HTERT RPE-1 (cell line): Measurements from ENCODE around the gene MEGF9.

Source experiments
- in situ Hi-C: fragments of 300-500 bp; cut with MboI; formaldehyde crosslinking; loops from 4 replicates; pipeline ENCODE4 v1.14.3; 2020; ENCODE audit warnings: low sequenced_read_pairs

Gene MEGF9

DNA sequence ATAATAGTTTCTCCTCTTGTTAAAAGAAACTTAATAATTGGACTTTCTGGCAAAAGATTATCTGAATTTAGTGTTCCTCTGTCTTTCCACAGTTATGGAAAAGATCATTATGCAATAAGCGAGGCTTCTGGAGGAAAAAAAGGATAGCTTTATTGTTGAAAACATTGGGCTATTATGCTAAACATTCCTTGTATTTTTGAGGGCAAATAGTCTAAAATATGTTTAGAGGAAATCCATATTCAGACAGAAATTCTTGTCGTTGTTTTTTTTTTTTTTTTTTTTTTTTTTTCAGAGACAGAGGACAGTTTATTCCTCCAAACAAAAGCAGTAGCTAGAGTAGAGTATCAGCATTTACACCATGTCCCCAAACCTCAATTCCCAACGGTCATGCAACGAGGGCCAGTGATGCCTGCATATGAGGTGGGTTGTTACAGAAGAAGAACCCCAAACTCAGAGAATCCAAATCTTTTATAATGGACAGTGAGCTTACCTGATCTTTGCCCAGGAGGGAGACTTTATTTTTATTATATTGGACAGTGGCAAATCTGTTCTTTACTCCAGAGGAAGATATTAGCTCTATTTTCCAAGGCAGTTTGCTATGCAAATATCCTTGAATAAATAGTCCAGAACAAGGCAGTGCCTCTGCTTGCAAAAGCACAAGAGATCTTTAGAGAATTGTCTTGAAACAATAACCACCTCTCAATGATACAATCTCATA lies 85.9 kb downstream of the MEGF9 start:
- in situ Hi-C loops = no loop called here

DNA sequence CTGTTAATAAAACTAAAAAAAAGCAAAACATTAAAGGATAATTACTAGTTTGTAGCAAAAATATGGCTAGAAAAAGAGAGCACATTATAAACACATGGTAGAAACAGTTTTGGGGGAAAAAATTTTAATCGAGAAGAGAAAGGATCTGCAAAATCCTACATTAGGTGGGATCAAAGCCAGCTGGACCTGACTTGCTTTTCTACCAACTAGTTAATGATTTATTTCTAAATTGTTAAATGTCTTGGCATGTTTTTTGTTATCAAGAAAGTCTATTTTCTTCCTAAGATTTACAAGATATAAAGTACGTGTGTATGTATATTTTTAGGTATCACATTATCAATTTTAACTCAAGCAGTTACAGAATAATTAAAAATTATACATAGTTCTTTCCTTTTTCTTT lies 87.2 kb downstream of the MEGF9 start:
- in situ Hi-C loops = no loop called here

GRCh38 chr9:120626512-120626911 lies 87.8 kb downstream of the MEGF9 start:
- in situ Hi-C loops = no loop called here

- in situ Hi-C loops = no loop called here
These were observed 89.0 kb downstream of the MEGF9 start for GRCh38 chr9:120625222-120625621.

GRCh38 chr9:120622790-120623189 lies 91.5 kb downstream of the MEGF9 start:
- in situ Hi-C loops = no loop called here

- in situ Hi-C loops = no loop called here
These were observed 92.3 kb downstream of the MEGF9 start for GRCh38 chr9:120621941-120622340.

DNA sequence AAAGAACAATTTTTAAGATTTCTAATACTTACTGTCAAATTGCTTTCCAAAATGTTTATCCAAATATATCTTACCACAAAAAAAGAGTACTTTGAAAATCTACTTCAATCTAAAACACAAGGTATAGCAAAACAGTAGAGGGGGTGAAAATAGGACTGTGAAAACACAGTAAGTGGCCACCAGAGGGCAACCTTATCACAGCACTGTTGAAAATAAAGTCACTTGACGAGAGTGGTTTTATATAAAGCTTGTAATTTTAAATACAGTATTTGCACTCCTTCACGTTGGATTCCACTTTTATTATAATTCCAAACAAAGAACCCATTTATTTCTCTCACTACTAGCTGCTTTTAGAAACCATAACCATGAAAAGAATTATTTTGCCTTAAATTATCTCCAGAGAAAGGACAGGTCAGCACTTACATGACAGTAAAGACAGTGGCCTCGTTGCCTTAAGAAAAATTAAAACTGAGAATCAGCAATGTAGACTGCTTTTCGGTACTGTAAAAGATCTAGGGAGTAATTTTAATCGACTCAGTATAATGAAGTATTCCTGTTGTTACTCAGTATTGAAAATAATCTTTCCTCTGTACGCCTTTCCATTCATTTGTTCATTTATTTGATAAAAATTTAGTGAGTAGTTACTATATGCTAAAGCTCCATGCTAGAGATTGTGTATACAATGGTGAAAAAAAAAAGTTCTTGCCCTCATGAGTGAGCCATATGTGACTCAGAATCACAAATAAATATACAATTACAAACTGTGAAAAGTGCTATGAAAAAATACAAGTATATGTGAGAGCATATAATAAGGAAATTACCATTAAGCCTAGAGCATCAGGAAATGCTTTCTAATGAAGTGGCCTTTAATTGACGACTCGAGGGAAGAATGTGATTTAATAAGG lies 94.3 kb downstream of the MEGF9 start:
- in situ Hi-C loops = no loop called here

GRCh38 chr9:120616966-120617935 lies 97.0 kb downstream of the MEGF9 start:
- in situ Hi-C loops = no loop called here

- in situ Hi-C loops = no loop called here
These were observed 102.1 kb downstream of the MEGF9 start for GRCh38 chr9:120612218-120612617.

- in situ Hi-C loops = no loop called here
These were observed 102.6 kb downstream of the MEGF9 start for GRCh38 chr9:120611690-120612068.

DNA sequence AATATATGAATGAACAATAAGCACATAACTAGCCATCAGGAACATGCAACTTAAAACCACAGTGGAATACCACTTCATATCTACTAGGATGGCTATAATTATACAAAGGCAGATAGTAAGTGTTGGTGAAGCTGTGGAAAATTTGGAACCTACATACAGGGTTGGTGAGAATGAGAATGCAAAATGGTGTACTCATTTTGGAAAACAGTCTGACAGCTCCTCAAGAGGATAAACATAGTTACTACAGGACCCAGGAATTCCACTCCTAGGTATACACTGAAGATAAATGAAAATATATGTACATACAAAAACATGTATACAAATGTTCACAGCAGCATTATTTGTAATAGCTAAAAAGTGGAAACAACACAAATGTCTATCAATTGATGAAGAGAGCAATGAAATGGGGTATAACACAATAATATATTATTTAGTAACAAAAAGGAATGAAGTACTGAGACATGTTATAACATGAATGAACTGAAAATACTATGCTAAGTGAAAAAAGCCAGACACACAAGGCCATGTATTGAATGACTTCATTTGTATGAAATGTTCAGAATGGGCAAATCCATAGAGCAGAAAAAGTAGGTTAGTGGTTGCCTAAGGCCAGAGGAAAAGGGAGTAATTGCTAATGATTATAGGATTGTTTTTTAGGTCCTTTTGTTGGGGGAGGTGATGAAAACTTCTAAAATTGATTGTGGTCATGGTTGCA lies 103.1 kb downstream of the MEGF9 start:
- in situ Hi-C loops = no loop called here

DNA sequence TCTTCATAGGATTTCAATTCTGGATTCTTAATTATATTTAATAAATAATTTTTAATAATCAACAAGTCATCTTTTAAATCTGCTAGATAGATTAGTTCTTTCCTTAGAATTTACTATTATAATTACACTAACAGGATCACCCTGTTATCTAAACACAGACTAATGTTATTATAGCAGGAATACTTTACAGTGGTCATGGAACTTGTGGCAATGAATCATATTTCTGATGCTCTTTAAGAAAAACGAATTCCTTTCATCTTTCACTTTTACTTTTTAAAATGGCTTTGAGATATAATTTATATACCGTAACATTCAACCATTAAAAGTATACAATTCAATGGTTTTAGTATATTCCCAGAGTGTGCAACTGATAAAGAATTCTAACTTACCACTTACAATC lies 104.6 kb downstream of the MEGF9 start:
- in situ Hi-C loops = no loop called here

DNA sequence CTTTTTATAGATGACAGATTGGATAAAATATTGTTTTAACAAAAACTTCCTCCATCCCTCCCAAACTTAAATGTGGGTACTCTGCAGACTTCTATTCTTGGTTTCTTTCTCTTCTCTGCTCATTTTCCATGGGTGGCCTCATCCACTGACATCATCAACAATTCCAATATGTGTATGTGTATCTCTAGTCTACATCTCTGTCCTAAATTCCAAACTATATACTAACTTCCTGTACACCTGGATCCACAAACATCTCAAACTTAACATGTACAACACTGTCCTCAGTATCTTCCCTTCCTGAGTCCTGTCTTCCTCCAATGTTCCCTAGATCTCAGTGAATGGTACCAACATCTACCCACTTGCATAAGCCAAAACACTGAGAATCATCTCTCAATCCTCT lies 105.8 kb downstream of the MEGF9 start:
- in situ Hi-C loops = no loop called here

DNA sequence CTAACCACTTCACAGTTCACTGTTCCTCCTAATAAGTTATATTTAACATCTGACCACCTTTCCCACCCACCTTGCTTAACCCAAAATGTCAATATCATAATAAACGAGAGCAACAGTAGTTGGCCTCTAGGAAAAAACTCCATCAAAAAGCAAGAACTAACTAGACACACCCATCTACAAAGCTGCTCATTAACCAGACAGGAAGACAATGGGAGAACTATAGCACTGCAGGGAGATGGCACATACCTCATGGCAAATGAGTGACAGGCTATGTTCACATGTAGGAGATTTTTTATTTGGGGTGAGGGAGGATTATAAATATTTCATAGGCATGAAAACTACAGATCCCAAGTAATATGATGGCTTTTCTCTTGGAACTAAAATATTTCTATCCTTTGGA lies 110.7 kb downstream of the MEGF9 start:
- in situ Hi-C loops = no loop called here

DNA sequence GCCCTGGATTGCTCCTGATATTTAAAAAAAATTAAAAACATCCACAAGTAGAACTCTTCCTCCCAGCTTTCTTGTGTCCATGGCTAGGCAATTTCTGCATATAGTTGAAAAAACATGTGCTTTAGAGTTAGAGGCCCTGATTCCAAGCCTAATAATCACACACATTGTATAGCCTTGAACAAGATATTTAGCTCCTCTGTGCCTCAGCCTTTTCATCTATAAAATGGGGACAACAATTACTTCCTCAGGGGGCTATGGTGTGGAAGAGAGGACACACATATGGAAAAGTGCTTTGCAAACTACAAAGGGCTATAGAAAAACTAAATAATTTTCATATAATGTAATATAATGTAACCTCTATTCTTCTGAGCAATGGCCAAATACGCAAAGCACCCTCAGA lies 111.3 kb downstream of the MEGF9 start:
- in situ Hi-C loops = no loop called here

- in situ Hi-C loops = no loop called here
These were observed 120.4 kb downstream of the MEGF9 start for GRCh38 chr9:120593955-120594277.

DNA sequence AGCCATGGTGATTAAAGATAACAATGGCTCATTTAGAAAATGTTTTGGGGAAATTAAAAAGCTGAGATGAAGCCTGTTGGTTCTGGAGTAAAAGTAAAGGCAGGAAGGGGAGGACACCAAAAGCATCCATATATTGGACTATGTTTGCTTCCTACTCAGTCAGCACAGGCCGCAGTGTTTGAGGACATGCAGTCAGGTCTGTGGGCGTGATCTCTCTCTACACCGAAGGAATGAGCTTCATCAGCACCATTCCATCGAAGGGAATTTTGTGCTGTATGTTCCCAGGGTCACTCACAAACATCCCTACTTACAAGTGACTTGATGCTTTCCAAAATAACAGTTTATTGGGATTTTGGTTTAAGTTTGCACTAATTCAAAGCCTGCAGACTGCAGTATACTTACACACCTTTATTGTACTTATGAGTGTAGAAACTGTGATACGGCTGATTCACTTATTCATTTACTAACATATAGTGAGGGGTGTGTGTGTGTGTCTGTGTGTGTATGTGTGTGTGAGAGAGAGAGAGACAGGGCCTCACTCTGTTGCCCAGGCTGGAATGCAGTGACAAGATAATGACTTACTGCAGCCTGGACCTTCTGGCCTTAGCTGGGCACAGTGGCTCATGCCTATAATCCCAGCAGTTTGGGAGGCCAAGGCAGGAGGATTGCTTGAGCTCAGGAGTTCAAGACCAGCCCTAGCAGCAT lies 120.9 kb downstream of the MEGF9 start:
- in situ Hi-C loops = no loop called here

DNA sequence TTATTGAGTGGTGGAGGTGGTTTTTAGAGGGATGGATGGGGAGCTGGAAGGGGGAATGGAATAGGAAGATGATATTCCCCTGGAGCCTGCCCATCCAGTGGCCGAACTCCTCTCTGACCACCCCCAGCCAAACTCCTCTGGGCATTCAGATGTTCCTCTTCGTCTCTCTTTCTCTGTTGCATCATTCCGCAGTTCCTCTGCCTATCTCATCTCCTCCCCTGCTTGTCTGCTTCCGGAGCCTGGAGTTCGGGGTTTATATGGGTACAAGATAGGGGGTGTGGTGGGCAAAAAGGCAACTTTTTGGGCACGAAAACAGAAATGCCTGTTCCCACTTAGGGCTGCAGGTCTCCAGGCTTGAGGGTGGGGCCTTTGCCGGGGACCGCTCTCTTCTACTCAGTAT lies 122.1 kb downstream of the MEGF9 start:
- in situ Hi-C loops = no loop called here

- in situ Hi-C loops = no loop called here
These were observed 126.9 kb downstream of the MEGF9 start for GRCh38 chr9:120587328-120587727.

DNA sequence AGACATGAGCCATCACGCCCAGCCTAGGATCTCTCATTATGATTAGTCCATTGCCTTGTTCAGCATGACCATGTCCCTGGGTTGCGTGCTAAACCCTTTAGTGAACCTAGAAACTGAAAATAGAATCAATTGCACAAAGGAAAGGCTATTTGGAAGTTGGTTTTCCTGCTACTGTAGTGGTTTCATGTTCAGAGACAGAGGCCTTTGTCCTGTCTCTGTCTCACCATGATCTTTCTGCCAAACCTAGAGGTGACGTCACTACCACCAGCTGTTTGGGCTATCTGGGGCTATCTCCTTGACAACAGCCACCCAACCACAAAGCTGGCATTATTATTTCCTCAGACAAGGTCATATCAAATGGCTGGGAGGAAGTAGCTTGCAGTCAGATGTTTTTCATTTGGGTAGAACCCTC lies 130.3 kb downstream of the MEGF9 start:
- in situ Hi-C loops = no loop called here
